Measurements from ENCODE around the gene SEC14L5. TPM values are rescaled to one million over a fixed set of nuclear protein-coding genes. Genes with fewer than 3 reads are reported as not detected.
A peak's percentile ranks its signal among the peaks of the same experiment; 100 is the strongest.

The SEC14L5 gene
- polyA plus RNA-seq, 4 donors: 0.16 to 0.35 (median 0.27) TPM; not detected in 1

GRCh38 chr16:5022521-5022920 is 64.4 kb downstream of the SEC14L5 start:
- Histone ChIP-seq H3K27me3 (ENCODE audit: control insufficient read depth in 3 of 3, insufficient read depth in 3 of 3, low read length in 3 of 3) (no peaks in the 10 kb centered on the region), H3K4me3 (ENCODE audit: low read depth in 1 of 3, low read length in 3 of 3) (no peak overlapping the region), H3K27ac (ENCODE audit: low read depth in 1 of 3, low read length in 2 of 3) (no peak overlapping the region), H3K36me3 (ENCODE audit: control insufficient read depth in 3 of 3, insufficient read depth in 2 of 3, low read depth in 1 of 3, low read length in 3 of 3) (peaks cover 2 to 24% (median 4%) of the 10 kb centered on the region in 3 donors), H3K9me3 (ENCODE audit: control insufficient read depth in 2 of 2, insufficient read depth in 1 of 2, low read depth in 1 of 2, low read length in 1 of 2) (no peaks in the 10 kb centered on the region), H3K4me1 (ENCODE audit: control insufficient read depth in 3 of 3, insufficient read depth in 2 of 3, low read depth in 1 of 3, low read length in 2 of 3) (no peaks in the 10 kb centered on the region)
- WGBS, 3 donors: 79 to 87% (median 82%) methylated on average over 6 of the region's 6 CpGs
- DNase-seq (no peak), FAIRE-seq (no peak)

- no peaks in the 10 kb centered on the region for H3K27me3 ChIP-seq (ENCODE audit: control insufficient read depth in 3 of 3, insufficient read depth in 3 of 3, low read length in 3 of 3)
- 8 to 45% (median 25%) methylated on average over 4 of the region's 4 CpGs for WGBS, 3 donors
- H3K9me3 ChIP-seq (ENCODE audit: control insufficient read depth in 2 of 2, insufficient read depth in 1 of 2, low read depth in 1 of 2, low read length in 1 of 2): no peaks in the 10 kb centered on the region
- peak; percentile 19 to 89 for DNase-seq
- H3K4me1 ChIP-seq (ENCODE audit: control insufficient read depth in 3 of 3, insufficient read depth in 2 of 3, low read depth in 1 of 3, low read length in 2 of 3): no peaks in the 10 kb centered on the region
- H3K4me3 ChIP-seq (ENCODE audit: low read depth in 1 of 3, low read length in 3 of 3): no peak overlapping the region
- FAIRE-seq: no peak
- H3K36me3 ChIP-seq (ENCODE audit: control insufficient read depth in 3 of 3, insufficient read depth in 2 of 3, low read depth in 1 of 3, low read length in 3 of 3): peaks cover 2 to 44% (median 8%) of the 10 kb centered on the region in 3 donors
- H3K27ac ChIP-seq (ENCODE audit: low read depth in 1 of 3, low read length in 2 of 3): no peak overlapping the region
Measured at GRCh38 chr16:5024632-5025031, 66.5 kb downstream of the SEC14L5 start.

GRCh38 chr16:5025171-5025632 is 67.1 kb downstream of the SEC14L5 start:
- FAIRE-seq: no peak
- WGBS, 3 donors: 20 to 40% (median 35%) methylated on average over 12 to 17 of the region's 17 CpGs
- Histone ChIP-seq H3K4me3 (ENCODE audit: low read depth in 1 of 3, low read length in 3 of 3) (no peak overlapping the region), H3K27ac (ENCODE audit: low read depth in 1 of 3, low read length in 2 of 3) (no peak overlapping the region), H3K36me3 (ENCODE audit: control insufficient read depth in 3 of 3, insufficient read depth in 2 of 3, low read depth in 1 of 3, low read length in 3 of 3) (peaks cover 2 to 50% (median 8%) of the 10 kb centered on the region in 3 donors), H3K4me1 (ENCODE audit: control insufficient read depth in 3 of 3, insufficient read depth in 2 of 3, low read depth in 1 of 3, low read length in 2 of 3) (no peaks in the 10 kb centered on the region), H3K27me3 (ENCODE audit: control insufficient read depth in 3 of 3, insufficient read depth in 3 of 3, low read length in 3 of 3) (no peaks in the 10 kb centered on the region), H3K9me3 (ENCODE audit: control insufficient read depth in 2 of 2, insufficient read depth in 1 of 2, low read depth in 1 of 2, low read length in 1 of 2) (no peaks in the 10 kb centered on the region)
- peak; percentile 26 to 34 for DNase-seq

GRCh38 chr16:5026664-5027063 is 68.5 kb downstream of the SEC14L5 start:
- Histone ChIP-seq H3K4me3 (ENCODE audit: low read depth in 1 of 3, low read length in 3 of 3) (no peak overlapping the region), H3K9me3 (ENCODE audit: control insufficient read depth in 2 of 2, insufficient read depth in 1 of 2, low read depth in 1 of 2, low read length in 1 of 2) (no peaks in the 10 kb centered on the region), H3K36me3 (ENCODE audit: control insufficient read depth in 3 of 3, insufficient read depth in 2 of 3, low read depth in 1 of 3, low read length in 3 of 3) (peaks cover 2 to 61% (median 8%) of the 10 kb centered on the region in 3 donors), H3K27ac (ENCODE audit: low read depth in 1 of 3, low read length in 2 of 3) (no peak overlapping the region), H3K27me3 (ENCODE audit: control insufficient read depth in 3 of 3, insufficient read depth in 3 of 3, low read length in 3 of 3) (no peaks in the 10 kb centered on the region), H3K4me1 (ENCODE audit: control insufficient read depth in 3 of 3, insufficient read depth in 2 of 3, low read depth in 1 of 3, low read length in 2 of 3) (no peaks in the 10 kb centered on the region)
- 91 to 96% (median 93%) methylated on average over 8 of the region's 8 CpGs for WGBS, 3 donors
- FAIRE-seq (no peak), DNase-seq (no peak)

GRCh38 chr16:5027086-5027485 is 69.0 kb downstream of the SEC14L5 start:
- DNase-seq (no peak), FAIRE-seq (no peak)
- Histone ChIP-seq H3K27me3 (ENCODE audit: control insufficient read depth in 3 of 3, insufficient read depth in 3 of 3, low read length in 3 of 3) (no peaks in the 10 kb centered on the region), H3K4me1 (ENCODE audit: control insufficient read depth in 3 of 3, insufficient read depth in 2 of 3, low read depth in 1 of 3, low read length in 2 of 3) (no peaks in the 10 kb centered on the region), H3K36me3 (ENCODE audit: control insufficient read depth in 3 of 3, insufficient read depth in 2 of 3, low read depth in 1 of 3, low read length in 3 of 3) (peaks cover 2 to 64% (median 8%) of the 10 kb centered on the region in 3 donors), H3K9me3 (ENCODE audit: control insufficient read depth in 2 of 2, insufficient read depth in 1 of 2, low read depth in 1 of 2, low read length in 1 of 2) (no peaks in the 10 kb centered on the region), H3K4me3 (ENCODE audit: low read depth in 1 of 3, low read length in 3 of 3) (no peak overlapping the region), H3K27ac (ENCODE audit: low read depth in 1 of 3, low read length in 2 of 3) (no peak overlapping the region)
- 93 to 95% (median 94%) methylated on average over 6 to 7 of the region's 7 CpGs for whole genome bisulfite sequencing, 3 donors

GRCh38 chr16:5027575-5028235 is 69.6 kb downstream of the SEC14L5 start:
- no peak for FAIRE-seq
- Histone ChIP-seq H3K9me3 (ENCODE audit: control insufficient read depth in 2 of 2, insufficient read depth in 1 of 2, low read depth in 1 of 2, low read length in 1 of 2) (no peaks in the 10 kb centered on the region), H3K4me1 (ENCODE audit: control insufficient read depth in 3 of 3, insufficient read depth in 2 of 3, low read depth in 1 of 3, low read length in 2 of 3) (no peaks in the 10 kb centered on the region), H3K27me3 (ENCODE audit: control insufficient read depth in 3 of 3, insufficient read depth in 3 of 3, low read length in 3 of 3) (no peaks in the 10 kb centered on the region), H3K4me3 (ENCODE audit: low read depth in 1 of 3, low read length in 3 of 3) (no peak overlapping the region), H3K36me3 (ENCODE audit: control insufficient read depth in 3 of 3, insufficient read depth in 2 of 3, low read depth in 1 of 3, low read length in 3 of 3) (peaks cover 2 to 64% (median 8%) of the 10 kb centered on the region in 3 donors), H3K27ac (ENCODE audit: low read depth in 1 of 3, low read length in 2 of 3) (no peak overlapping the region)
- WGBS, 3 donors: 94 to 95% (median 95%) methylated on average over 25 to 32 of the region's 32 CpGs
- DNase-seq: no peak

- no peaks in the 10 kb centered on the region for H3K27me3 ChIP-seq (ENCODE audit: control insufficient read depth in 3 of 3, insufficient read depth in 3 of 3, low read length in 3 of 3)
- no peak overlapping the region for H3K27ac ChIP-seq (ENCODE audit: low read depth in 1 of 3, low read length in 2 of 3)
- WGBS, 3 donors: 88 to 93% (median 90%) methylated on average over 18 of the region's 18 CpGs
- FAIRE-seq (no peak), DNase-seq (no peak)
- H3K4me1 ChIP-seq (ENCODE audit: control insufficient read depth in 3 of 3, insufficient read depth in 2 of 3, low read depth in 1 of 3, low read length in 2 of 3): peaks cover 0 to 4% (median 0%) of the 10 kb centered on the region in 3 donors
- peaks cover 2 to 64% (median 8%) of the 10 kb centered on the region in 3 donors for H3K36me3 ChIP-seq (ENCODE audit: control insufficient read depth in 3 of 3, insufficient read depth in 2 of 3, low read depth in 1 of 3, low read length in 3 of 3)
- H3K4me3 ChIP-seq (ENCODE audit: low read depth in 1 of 3, low read length in 3 of 3): no peak overlapping the region
- H3K9me3 ChIP-seq (ENCODE audit: control insufficient read depth in 2 of 2, insufficient read depth in 1 of 2, low read depth in 1 of 2, low read length in 1 of 2): no peaks in the 10 kb centered on the region
Measured at GRCh38 chr16:5028950-5029475, 70.9 kb downstream of the SEC14L5 start.

- H3K27ac ChIP-seq (ENCODE audit: low read depth in 1 of 3, low read length in 2 of 3): no peak overlapping the region
- FAIRE-seq: no peak
- no peak overlapping the region for H3K4me3 ChIP-seq (ENCODE audit: low read depth in 1 of 3, low read length in 3 of 3)
- no peaks in the 10 kb centered on the region for H3K27me3 ChIP-seq (ENCODE audit: control insufficient read depth in 3 of 3, insufficient read depth in 3 of 3, low read length in 3 of 3)
- H3K4me1 ChIP-seq (ENCODE audit: control insufficient read depth in 3 of 3, insufficient read depth in 2 of 3, low read depth in 1 of 3, low read length in 2 of 3): peaks cover 0 to 14% (median 5%) of the 10 kb centered on the region in 3 donors
- peaks cover 2 to 56% (median 8%) of the 10 kb centered on the region in 3 donors for H3K36me3 ChIP-seq (ENCODE audit: control insufficient read depth in 3 of 3, insufficient read depth in 2 of 3, low read depth in 1 of 3, low read length in 3 of 3)
- DNase-seq: no peak
- no peaks in the 10 kb centered on the region for H3K9me3 ChIP-seq (ENCODE audit: control insufficient read depth in 2 of 2, insufficient read depth in 1 of 2, low read depth in 1 of 2, low read length in 1 of 2)
- 86 to 94% (median 94%) methylated on average over 12 of the region's 12 CpGs for WGBS, 3 donors
Measured at GRCh38 chr16:5030251-5030870, 72.2 kb downstream of the SEC14L5 start.
